GM08714 (cell line): ENCODE results near the gene EGLN3.

ENCODE experiments used
- H3K4me3 ChIP-seq: fragments of 200-500 bp; sonication (Bioruptor generic); 2 replicates; pipeline ENCODE4 v1.5.1; 2014; ENCODE audit warnings: mild to moderate bottlenecking, low read length, inconsistent platforms
- ZNF274 ChIP-seq: IDR thresholded peaks from 2 replicates; pipeline ENCODE4 v1.6.1; 2012; ENCODE audit warnings: mild to moderate bottlenecking, low read depth, low read length

Gene EGLN3

DNA sequence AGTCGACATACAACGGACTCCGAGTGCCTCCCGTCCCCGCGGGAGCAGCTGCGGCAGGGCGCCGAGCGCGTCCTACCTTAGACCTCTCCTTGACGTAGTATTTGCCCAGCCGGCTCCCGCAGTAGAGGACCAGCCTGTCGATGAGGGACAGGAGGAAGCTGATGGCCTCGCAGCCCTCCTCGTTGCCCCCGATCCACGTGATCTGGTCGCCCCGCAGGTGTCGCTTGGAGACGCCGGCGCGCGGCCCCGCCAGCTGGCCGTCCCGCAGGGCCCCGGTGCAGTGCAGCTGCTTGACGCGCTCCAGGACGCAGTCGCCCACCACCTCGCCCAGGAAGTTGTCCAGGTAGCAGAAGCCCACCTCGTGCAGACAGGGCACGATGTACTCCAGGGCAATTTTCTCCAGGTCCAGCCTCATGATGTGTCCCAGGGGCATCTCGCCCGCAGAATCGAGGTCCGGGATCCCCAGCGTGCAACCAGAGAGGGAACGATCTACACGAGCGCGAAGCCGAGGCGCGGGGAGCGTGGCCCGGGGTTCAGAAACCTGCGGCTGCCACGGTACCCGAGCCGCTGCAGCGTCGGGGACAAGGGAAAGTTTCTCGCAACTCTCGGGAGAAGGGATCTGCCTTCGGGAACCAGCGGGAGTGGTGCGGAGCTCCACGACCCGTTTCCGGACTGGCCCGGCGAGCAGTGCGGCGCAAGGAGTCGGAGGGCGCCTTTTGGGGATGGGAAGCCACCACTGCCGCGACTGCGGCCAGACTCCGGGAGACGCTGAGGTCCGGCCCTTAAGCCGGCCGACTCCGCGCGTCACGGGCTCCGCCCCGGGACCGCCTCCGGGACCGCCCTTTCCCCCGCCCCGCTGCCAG is at the start of gene EGLN3:
Gene EGLN3 (minus strand): TSS at position 755 of the 863 bp plus-strand sequence. CDS start 322 bp downstream, at position 433.
- no peak for TF ChIP-seq ZNF274

DNA sequence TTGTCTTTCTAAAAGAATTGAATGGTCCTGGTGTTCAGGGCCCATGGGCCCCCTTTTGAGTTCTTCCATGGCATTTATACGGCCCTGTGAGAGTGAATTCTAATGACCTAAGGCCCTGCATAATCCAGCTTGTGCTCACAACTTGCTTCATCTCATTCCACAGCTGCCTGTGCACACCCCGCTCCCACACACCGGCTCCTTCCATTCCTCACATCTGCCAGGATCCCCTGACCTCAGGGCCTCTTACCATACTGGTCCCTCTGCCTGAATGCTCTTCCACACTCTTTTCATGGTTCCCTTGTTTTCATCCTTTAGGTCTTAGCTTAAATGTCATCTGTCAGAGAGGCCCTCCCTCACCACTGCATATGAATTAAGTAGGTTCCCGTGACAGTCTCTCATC is 49.5 kb upstream of the EGLN3 start:
- no peak overlapping the region for H3K4me3 ChIP-seq
- TF ChIP-seq ZNF274: no peak

More for the DNA sequence above, at the start of gene EGLN3:
- H3K4me3 ChIP-seq: peak within 1 kb of the TSS; percentile 64; the same call in 1 of the 2 replicates

DNA sequence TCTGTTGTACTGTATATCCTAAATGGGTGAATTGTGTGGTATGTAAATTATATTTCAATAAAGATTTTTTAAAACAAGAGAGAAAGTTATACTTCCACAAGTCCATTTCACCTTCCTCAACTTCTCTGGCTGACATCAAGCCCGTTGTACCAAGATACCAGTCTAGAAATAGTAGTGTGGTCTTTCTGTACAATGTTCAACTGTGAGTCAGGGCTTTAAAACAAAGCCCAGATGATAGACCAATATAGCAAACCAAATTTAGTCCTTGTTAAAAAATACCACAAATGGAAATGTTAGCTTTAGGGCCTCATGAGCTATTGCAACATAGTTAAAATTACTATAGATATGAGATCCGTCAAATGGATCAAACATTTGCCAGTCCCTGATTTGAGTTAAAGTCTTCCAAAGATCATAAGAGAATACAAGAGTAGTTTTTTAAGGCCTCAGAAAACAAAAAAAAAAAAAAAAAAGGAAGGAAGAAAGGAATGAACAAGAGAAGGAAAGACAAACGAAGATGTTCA is 49.0 kb upstream of the EGLN3 start:
- no peak overlapping the region for H3K4me3 ChIP-seq
- TF ChIP-seq ZNF274: no peak

DNA sequence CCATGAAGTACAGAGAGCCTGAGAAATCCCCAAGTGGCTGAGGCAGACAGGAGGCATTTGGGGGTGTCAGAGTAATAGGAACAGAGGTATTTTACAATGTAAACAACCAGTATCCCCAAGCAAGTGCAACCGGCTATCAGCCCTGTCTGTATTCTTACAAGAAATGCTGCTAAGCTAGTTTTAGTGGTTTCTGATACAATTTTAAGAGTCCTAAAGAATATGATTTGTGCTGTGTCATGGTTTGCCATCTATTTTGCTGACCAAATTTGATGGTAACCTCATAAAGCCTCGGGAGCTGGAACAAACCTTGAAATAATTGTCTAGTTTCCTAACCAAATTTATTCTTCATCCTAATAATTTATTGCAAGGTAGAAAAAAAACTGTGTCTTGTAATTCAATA is 46.7 kb upstream of the EGLN3 start:
- no peak overlapping the region for H3K4me3 ChIP-seq
- no peak for TF ChIP-seq ZNF274

DNA sequence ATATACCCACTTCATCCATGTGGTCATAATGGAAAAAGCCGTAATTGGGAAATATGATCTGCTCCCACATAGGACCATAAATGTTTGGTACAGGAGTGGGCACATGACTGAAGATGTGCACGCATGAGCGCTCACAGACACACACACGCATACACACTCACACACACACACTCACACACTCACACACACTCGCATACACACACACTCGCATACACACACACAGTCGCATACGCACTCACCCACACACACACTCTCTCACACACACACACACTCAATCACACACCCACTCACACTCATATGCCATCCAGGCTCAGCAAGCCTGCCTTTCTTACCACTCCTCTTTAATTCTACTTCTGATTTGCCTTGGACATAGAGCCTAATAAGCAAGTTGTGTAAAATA is 45.6 kb upstream of the EGLN3 start:
- no peak for TF ChIP-seq ZNF274
- H3K4me3 ChIP-seq: no peak overlapping the region

DNA sequence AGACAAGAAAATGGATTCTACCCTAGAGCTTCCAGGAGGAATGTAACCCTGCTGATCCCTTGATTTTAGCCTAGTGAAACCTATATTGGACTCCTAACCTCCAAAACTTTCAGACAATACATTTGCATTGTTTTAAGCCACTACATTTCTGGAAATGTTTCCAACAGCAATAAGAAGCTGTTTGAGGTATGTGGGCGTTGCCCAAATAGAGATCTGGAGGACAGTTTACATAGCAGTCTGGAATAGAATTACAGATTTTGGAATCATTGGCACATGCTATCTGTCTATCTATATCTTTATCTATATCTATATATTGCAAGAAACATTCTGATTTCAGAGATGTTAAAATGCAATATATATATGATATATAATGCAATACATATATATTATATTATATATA is 42.4 kb upstream of the EGLN3 start:
- TF ChIP-seq ZNF274: no peak
- no peak overlapping the region for H3K4me3 ChIP-seq

DNA sequence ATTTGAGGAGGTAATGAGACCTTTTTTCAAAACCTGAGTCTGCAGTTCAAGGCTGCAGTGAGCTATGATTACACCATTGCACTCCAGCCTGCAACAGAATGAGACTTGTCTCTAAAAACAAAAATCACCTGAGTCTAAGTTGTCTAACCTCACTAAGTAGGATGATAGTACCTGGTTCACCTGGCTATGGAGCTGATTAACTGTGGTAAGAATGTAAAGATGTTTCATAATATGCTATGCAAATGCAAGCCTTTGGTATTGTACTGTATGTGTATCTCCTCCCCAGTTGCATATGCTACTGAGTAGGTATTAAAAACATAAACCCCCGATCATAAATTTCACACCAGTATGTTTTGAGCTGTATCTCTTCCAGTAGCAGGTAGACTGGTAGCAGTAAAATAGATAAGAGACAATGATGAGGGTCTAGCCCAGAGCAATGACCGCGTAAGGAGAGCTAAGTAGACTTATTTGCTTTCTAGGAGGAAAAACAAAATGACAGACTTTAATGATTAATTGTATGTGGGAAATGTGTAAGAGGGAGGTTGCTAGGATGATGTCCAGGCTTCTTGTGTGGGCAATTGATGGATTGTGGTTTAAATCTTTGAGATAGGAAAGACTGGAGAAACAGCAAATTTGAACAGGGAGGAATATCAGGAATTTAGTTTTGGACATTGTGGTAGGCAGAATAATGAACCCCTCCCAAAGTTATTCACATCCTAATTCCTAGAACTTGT is 41.6 kb upstream of the EGLN3 start:
- H3K4me3 ChIP-seq: no peak overlapping the region
- no peak for TF ChIP-seq ZNF274

DNA sequence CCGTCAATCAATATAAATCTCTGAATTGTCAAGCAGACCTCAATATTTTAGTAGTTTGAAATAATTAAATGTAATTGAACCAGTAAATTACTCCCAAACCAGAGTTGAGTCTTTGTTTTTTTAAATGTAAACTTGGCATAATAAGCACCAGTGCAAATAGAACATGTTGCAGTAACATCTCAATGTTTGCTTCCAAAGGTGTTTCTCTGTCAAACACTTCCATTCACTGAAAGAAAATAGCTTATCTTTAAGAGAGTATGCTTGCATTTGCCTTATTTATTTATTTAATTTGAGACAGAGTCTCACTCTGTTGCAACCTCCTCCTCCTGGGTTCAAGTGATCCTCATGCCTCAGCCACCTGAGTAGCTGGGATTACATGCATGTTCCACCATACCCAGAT is 39.9 kb upstream of the EGLN3 start:
- no peak overlapping the region for H3K4me3 ChIP-seq
- no peak for TF ChIP-seq ZNF274

DNA sequence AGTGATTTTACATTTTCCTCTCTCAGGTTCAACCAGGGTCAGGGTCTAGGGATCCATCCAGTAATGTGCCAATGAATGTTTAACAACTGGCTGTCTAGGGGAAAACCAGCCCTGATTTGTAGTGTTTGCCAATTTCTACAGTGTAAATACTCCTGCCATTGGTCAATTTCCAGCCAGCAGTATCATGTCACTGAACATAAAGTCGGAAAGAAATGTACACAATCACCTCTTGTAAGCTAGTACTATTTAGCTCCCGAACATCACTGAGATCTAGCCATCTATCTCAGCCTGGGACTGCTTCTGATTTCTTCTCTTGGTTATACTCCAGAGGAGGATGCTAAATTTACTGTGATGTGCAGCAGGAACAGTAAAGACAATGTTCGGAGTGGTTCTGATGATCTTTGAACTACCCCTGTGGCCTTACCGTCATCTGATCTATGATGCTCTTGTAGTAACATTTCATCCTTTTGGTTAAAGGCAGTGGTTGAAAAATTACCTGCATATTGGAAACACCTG is 36.7 kb upstream of the EGLN3 start:
- no peak for TF ChIP-seq ZNF274
- H3K4me3 ChIP-seq: no peak overlapping the region

DNA sequence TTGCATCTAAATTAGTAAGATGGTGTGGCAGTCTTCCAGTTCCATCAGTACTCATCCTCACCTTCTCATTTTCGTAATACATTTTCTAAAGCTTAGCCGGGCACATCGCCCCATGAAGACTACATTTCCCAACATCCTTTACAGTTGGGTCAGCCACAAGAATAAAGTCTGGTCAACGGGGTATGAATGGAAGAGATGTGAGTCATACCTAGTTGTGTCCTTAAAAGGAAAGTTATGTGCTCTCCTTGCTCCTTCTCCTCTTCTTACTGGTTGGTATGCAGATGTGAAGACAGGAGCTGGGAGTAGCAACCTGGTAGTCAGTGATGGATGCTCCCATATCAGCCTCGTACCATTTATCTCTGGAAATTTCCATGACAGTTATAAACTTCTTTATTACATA is 35.9 kb upstream of the EGLN3 start:
- no peak overlapping the region for H3K4me3 ChIP-seq
- no peak for TF ChIP-seq ZNF274

DNA sequence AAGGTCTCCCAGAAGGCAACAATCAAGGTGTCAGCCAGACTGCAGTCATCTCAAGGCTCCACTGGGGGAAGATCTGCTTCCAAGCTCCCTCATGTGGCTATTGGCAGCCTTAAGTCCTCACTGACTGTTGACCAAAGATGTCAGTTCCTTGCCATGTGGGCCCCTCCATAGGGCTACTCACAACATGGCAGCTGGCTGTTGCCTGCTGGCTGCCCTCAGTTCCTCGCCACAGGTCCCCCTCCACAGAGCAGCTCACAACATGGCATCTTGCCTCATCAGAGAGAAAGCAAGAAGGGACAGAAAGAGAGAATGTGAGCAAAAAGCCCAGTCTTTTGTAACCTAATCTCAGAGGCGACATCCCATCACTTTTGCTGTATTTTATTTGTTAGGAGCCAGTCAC is 34.4 kb upstream of the EGLN3 start:
- no peak overlapping the region for H3K4me3 ChIP-seq
- TF ChIP-seq ZNF274: no peak

DNA sequence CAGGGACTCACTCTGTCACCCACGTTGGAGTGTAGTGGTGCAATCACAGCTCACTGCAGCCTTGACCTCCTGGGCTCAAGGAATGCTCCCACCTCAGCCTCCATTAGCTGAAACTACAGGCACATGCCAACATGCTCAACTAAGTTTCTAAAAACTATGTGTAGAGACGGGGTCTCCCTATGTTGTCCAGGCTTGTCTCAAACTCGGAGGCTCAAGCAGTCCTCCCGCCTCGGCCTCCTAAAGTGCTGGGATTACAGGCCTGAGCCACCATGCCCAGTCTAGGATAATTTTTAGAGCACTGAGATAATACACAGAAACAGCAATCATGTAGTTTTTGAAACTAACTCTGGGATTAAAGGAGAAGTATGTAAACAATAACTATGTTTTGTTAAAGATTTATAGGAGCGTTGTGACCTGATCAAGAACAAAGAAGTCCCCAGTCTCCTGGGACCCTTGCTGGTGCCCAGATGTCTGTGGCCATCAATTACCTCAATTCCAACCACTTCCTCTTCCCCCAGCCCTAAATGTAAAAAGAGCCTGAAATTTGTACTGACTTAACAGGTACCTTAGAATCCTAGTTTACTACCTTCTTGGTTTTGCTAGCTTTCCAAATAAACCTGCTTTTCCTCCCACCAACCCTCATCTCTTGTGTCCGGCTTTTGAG is 28.9 kb upstream of the EGLN3 start:
- TF ChIP-seq ZNF274: no peak
- peak overlapping the region; percentile 37; the same call in 1 of the 2 replicates for H3K4me3 ChIP-seq

DNA sequence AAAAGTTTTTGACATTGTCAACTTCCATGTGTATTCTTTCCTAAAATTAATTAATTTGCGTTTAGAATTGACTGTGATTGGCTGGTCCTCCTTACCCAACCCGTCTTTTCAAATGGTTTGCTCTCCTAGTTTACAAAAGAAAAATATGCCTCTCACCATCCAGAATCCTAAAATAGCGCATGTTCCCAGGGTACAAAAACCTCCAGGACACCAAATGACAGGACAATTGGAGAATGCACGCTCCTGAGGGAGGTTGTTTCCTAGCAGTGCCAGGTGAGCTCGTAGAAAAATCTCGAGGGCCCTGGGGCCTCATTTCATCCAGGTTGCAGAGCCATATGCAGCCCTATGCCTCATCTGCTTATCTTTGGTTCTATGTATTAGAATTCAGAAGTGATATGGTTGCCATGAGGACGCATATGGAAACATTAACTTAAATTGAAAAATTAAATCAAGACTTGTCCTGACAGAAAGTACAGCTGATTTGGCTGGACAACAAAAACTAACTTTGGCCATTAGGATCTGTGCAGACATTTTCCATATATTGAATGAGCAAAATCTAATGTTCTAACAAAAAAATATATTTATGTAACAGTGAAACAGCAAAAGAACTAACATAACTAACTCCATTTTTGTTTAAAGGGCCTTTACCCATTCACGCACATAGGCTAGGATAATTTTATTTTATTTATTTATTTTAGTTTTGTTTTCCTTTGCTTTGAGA is 28.2 kb upstream of the EGLN3 start:
- no peak for TF ChIP-seq ZNF274

More for the DNA sequence above, 28.2 kb upstream of the EGLN3 start:
- H3K4me3 ChIP-seq: no peak overlapping the region
